Non-pigmented ciliary epithelial cell (primary cell): ENCODE measurements around the gene MAP4K1.
"Not testable (repeated sequence)": the region's sequence is repeated elsewhere in the genome, so short reads cannot be mapped to it uniquely, and the experiment has no call there.

Experiments
- DNase-seq: peaks from one replicate; pipeline ENCODE4 v3.0.0-alpha.2; 2010; ENCODE audit warnings: low read depth

Gene MAP4K1

GRCh38 chr19:38624822-38625221 is 7.1 kb upstream of the MAP4K1 start:
- DNase-seq = no peak

DNA sequence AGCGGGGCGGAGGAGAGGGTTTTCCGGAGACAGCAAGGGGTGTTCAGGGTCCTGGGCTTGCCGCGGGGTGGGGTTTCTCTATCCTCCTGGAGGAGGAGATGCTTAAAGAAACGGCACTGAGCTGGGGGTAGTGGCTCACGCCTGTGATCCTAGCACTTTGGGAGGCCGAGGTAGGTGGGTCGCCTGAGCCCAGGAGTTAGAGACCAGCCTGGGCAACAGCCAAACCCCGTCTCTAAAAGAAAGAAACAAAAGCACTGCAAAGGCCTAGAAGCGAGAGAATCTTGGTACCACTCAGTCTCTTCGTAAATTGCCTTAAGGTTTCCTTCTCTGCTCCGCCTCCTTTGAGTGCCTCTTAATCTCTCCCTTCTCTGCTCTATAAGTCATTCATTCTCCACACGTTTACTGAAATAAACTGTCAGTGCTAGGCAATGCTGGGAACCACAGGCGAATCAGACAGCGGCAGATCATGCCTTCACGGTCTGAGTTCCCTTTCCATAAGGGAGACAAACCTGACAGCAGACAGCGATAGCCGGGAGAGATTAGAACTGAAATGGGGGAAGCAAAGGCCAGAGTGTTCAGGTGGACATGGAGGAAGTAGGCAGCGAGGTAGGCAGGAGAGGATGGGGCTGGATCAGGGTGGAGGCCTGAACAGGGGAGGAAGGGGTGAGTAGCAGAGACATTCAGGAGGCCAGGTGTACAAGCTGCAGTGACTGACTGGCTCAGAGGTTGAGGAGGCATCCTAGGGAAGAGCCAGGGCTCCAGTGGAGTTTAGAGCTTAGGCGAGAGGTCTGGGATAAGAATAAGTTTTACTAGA is 1.8 kb upstream of the MAP4K1 start:
- DNase-seq = no peak

DNA sequence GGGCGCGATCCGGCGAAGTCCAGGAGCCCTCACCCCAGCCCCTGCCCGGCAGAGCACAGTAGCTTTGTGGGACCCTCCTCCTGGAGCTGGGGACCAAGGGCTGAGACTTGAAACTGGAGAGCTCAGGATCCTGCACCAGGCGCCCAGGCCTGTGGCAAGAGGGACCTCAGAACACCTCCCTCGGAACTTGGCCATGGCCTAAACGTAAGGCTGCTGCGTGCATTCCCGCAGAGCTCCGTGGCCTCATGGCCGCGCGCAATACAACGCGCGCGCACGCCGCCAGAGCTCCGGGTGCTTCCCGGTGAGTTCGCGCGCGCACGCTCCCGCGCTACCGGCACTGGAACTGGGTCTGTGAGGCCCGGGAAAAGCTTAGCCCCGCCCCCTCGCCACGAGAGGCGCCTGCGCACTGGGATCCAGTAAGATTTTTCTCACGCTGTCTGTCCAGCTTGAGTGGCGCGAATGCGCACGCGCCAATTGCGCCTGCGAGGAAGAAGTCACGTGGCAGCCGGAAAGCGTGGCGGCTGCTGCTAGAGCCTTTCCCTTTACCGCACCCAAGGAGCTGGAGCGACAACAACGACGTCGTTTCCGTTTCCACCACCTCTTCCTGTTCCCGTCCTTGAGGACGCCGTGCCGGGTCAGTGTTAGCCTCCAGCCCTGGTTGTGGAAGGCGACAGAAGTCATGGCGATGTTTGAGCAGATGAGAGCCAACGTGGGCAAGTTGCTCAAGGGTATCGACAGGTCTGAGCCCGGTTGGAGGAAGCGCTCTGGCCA is 1.0 kb upstream of the MAP4K1 start, which contains the start of gene EIF3K:
TSS of gene EIF3K (plus strand) at position 599 of the 771 bp plus-strand sequence. CDS start at position 680, 81 bp downstream.
- peak; percentile 90 for DNase-seq

- DNase-seq = no peak
These were observed 430 bp downstream of the MAP4K1 start for GRCh38 chr19:38617283-38617763.

DNA sequence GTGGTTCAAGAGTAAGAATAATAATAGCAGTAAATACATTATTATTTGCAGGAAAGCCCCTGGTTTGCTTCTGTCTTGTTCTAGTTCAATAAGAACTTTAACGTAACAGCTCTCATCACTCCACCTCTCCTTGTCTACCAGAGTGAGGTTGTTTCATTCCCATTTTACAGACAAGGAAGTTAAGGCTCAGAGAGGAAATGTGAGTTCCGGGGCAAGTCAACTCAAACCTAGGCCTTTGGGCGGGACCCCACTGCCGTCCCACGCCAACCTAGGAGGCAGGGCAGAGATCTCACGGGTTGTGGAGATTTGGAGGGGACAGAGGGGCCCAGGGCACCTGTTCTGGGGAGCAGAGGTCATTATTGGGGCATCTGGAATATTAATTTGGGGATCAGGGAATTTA is 1.5 kb downstream of the MAP4K1 start:
- no peak for DNase-seq

GRCh38 chr19:38615007-38615581 is 2.7 kb downstream of the MAP4K1 start:
- no peak for DNase-seq

DNA sequence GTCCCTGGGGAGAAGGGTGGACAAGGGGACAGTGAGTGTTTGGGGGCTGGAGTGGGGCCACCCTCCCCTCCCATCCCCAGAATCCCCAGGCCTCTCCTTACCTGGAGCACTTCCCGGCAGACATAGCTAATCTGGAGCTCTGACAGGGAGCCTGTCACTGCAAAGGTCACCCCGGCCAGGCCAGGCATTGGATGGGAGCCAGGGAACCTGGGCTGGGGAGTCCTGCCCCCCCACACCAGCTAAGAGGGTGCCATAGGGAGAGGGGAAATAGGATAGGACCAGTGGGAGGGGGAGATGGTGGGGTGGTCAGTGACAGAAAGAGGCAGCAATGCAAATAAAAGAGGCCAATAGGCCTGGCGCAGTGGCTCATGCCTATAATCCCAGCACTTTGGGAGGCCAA is 3.5 kb downstream of the MAP4K1 start:
- DNase-seq = no peak

- no peak for DNase-seq
These were observed 11.6 kb downstream of the MAP4K1 start for GRCh38 chr19:38606131-38606530.

- not testable (repeated sequence) for DNase-seq
These were observed 14.9 kb downstream of the MAP4K1 start for GRCh38 chr19:38602856-38603255.

- DNase-seq = no peak
These were observed 18.0 kb downstream of the MAP4K1 start for GRCh38 chr19:38599722-38600121.

DNA sequence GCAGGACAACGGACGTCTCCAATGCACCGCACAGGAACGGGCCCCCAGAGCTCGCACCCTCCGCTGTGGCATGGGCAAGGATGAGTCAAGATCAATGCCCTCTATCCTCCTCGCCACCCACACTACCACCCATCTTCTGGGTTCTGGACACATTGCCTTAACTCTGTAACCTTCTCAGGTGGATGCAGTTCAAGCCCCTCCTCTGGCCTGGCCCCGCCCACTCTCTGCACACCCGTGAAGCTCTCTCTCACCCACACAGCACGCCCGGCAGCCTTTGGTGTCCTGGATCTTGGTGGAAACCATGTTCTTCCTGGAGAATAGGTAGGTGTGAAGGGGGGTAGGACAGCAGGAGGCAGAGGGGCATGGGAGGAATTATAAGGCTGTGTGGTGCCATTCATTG is 20.7 kb downstream of the MAP4K1 start:
- no peak for DNase-seq

DNA sequence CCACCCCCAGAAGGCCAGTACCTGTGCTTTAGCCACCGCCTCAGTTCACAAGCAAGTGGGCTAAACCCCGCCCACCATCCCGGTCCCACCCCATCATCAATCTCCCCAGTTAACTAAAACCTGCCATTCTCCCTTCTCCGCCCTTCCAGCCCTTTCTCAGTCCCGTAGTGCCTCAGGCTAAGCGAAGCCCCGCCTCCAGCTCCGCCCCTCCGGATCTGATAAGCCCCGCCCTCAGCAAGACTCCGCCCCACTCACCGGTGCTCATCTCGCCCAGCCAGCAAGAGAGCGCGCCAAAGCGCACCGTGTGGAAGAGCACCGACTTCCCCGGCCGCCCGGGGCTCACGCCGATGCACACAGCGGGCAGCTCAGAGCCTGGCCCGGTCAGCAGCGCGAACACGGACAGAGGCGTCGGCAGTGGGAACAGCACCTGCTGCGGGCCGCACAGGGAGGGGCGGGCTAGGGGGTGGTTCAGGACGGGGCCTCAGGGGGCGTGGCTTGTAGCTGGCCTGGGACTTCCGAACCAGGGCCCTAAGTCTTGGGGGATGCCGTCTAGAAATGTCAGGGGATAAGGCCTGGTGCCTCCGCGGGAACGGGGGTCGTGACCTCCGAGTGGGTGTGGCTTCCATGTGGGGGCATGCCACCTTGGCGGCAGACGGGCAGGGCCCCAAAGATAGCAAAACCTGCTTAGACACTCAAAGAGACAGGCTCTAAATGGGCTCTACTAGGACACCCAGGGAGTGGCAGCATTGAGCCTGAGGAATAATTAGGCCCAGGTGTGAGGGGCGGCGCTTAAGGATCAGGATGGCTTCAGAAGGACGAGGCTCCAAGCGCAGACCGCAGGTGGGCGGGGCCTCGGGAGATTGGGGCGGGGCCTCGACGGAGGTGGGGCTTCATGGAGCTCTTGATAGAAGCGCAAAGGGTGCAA is 21.4 kb downstream of the MAP4K1 start:
- DNase-seq = no peak

DNA sequence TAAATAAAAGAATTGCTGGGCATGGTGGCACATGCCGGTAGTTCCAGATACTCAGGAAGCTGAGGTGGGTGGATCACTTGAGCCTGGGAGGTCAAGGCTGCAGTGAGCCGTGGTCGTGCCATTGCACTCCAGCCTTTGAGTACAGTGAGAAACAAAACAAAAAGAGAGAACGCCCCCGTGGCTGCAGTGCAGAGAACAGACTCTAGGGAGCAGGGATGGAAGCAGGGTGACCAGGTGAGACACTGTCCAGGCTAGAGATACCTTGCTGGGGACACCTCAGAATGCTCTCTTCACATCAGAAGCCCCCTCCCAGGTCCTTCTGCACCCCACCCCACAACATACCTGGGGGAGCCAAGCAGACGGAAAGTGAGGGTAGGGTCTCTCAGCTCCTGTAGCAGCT is 24.8 kb downstream of the MAP4K1 start:
- no peak for DNase-seq

- DNase-seq = no peak
These were observed 29.7 kb downstream of the MAP4K1 start for GRCh38 chr19:38588041-38588440.

DNA sequence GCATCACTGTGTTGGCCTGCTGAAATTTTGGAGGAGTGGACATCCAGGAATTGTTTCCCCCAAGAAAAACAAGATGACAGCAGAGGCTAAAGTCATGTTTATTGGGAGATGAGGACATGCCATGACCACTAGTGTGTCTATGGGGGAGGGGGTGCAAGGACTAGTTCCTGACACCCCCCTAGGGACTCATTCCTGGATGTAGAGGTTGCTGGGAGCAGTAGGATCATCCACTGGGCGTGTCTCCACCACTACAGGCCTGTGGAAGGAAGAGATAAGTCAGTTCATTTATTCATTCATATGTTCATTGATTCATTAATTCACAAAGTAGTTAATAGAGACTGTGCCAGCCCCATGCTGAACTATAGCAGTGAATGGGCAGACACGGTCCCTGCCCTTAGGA is 30.2 kb downstream of the MAP4K1 start:
- DNase-seq = no peak

GRCh38 chr19:38583985-38584305 is 33.8 kb downstream of the MAP4K1 start:
- DNase-seq = no peak

- no peak for DNase-seq
These were observed 34.4 kb downstream of the MAP4K1 start for GRCh38 chr19:38583219-38583984.

GRCh38 chr19:38580080-38580479 is 37.7 kb downstream of the MAP4K1 start:
- DNase-seq = no peak

DNA sequence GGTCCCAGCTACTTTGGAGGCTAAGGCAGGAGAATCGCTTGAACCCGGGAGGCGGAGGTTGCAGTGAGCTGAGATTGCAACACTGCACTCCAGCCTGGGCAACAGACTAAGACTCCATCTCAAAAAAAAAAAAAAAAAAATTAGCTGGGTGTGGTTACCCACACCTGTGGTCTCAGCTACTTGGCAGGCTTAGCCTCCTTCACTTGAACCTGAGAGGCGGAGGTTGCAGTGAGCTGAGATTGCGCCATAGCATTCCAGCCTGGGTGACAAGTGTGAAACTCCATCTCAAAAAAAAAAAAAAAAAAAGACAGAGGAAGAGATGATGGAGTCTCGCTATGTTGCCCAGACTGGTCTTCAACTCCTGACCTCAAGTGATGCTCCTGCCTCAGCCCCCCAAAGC is 38.4 kb downstream of the MAP4K1 start:
- DNase-seq = not testable (repeated sequence)

DNA sequence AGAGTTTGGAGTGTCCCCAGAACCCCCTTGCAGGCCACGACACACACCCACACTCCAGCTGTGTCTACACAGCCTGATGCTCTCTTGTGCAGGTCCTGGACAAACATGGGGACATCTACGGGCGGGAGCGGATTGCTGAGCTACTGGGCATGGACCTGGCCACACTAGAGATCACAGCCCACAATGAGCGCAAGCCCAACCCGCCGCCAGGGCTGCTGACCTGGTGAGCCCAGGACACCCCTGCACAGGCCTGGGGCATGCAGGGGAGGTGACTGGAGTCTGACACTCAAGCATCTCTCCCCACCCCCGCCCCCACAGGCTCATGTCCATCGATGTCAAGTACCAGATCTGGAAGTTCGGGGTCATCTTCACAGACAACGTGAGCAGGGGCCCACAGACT is 39.9 kb downstream of the MAP4K1 start:
- no peak for DNase-seq

- DNase-seq = no peak
These were observed 46.1 kb downstream of the MAP4K1 start for GRCh38 chr19:38571682-38572081.
